ENCODE data around the gene TFPI2. TPM values are rescaled to one million over a fixed set of nuclear protein-coding genes. Genes with fewer than 3 reads are reported as not detected.

TFPI2 gene
- total RNA-seq = 2.8 and 8.7 TPM in 2 replicates

- FAIRE-seq = no peak
- no peaks in the 10 kb centered on the region for H3K27me3 ChIP-seq (ENCODE audit: control insufficient read depth, insufficient read depth, low read length)
- H3K36me3 ChIP-seq (ENCODE audit: control insufficient read depth, insufficient read depth, low read length) = no peaks in the 10 kb centered on the region
- DNase-seq (ENCODE audit: low read depth) = peak; percentile 91
- no peak for TF ChIP-seq CTCF (IDR thresholded peaks at IDR 0.05; ENCODE audit: insufficient read depth, low read length, severe bottlenecking)
- H3K4me3 ChIP-seq (ENCODE audit: low read depth, low read length) = peak within 1 kb of the TSS; percentile 51
These were observed at the start of gene TFPI2 for GRCh38 chr7:93890464-93891068. Gene TFPI2 (minus strand): TSS chr7:93890753. CDS start chr7:93890678, 75 bp downstream.

GRCh38 chr7:93938293-93938692, 47.7 kb upstream of the TFPI2 start:
- H3K4me3 ChIP-seq (ENCODE audit: low read depth, low read length) = no peak overlapping the region
- FAIRE-seq = no peak
- peaks cover 1% of the 10 kb centered on the region for H3K27me3 ChIP-seq (ENCODE audit: control insufficient read depth, insufficient read depth, low read length)
- H3K36me3 ChIP-seq (ENCODE audit: control insufficient read depth, insufficient read depth, low read length) = no peaks in the 10 kb centered on the region
- peak; percentile 45 for DNase-seq (ENCODE audit: low read depth)
- TF ChIP-seq CTCF (IDR thresholded peaks at IDR 0.05; ENCODE audit: insufficient read depth, low read length, severe bottlenecking) = no peak

GRCh38 chr7:93937818-93938217, 47.3 kb upstream of the TFPI2 start:
- DNase-seq (ENCODE audit: low read depth) (no peak), FAIRE-seq (no peak)
- peaks cover 1% of the 10 kb centered on the region for H3K27me3 ChIP-seq (ENCODE audit: control insufficient read depth, insufficient read depth, low read length)
- no peak for TF ChIP-seq CTCF (IDR thresholded peaks at IDR 0.05; ENCODE audit: insufficient read depth, low read length, severe bottlenecking)
- no peaks in the 10 kb centered on the region for H3K36me3 ChIP-seq (ENCODE audit: control insufficient read depth, insufficient read depth, low read length)
- no peak overlapping the region for H3K4me3 ChIP-seq (ENCODE audit: low read depth, low read length)

GRCh38 chr7:93935102-93935501, 44.5 kb upstream of the TFPI2 start:
- H3K36me3 ChIP-seq (ENCODE audit: control insufficient read depth, insufficient read depth, low read length) = no peaks in the 10 kb centered on the region
- H3K4me3 ChIP-seq (ENCODE audit: low read depth, low read length) = no peak overlapping the region
- no peak for FAIRE-seq
- H3K27me3 ChIP-seq (ENCODE audit: control insufficient read depth, insufficient read depth, low read length) = peaks cover 1% of the 10 kb centered on the region
- no peak for DNase-seq (ENCODE audit: low read depth)
- no peak for TF ChIP-seq CTCF (IDR thresholded peaks at IDR 0.05; ENCODE audit: insufficient read depth, low read length, severe bottlenecking)

GRCh38 chr7:93933156-93933555, 42.6 kb upstream of the TFPI2 start:
- Histone ChIP-seq H3K36me3 (ENCODE audit: control insufficient read depth, insufficient read depth, low read length) (no peaks in the 10 kb centered on the region), H3K4me3 (ENCODE audit: low read depth, low read length) (no peak overlapping the region), H3K27me3 (ENCODE audit: control insufficient read depth, insufficient read depth, low read length) (peaks cover under 1% of the 10 kb centered on the region)
- no peak for TF ChIP-seq CTCF (IDR thresholded peaks at IDR 0.05; ENCODE audit: insufficient read depth, low read length, severe bottlenecking)
- no peak for DNase-seq (ENCODE audit: low read depth)
- FAIRE-seq = no peak

GRCh38 chr7:93931655-93932054, 41.1 kb upstream of the TFPI2 start:
- no peak for DNase-seq (ENCODE audit: low read depth)
- FAIRE-seq = no peak
- no peaks in the 10 kb centered on the region for H3K36me3 ChIP-seq (ENCODE audit: control insufficient read depth, insufficient read depth, low read length)
- no peaks in the 10 kb centered on the region for H3K27me3 ChIP-seq (ENCODE audit: control insufficient read depth, insufficient read depth, low read length)
- no peak overlapping the region for H3K4me3 ChIP-seq (ENCODE audit: low read depth, low read length)
- no peak for TF ChIP-seq CTCF (IDR thresholded peaks at IDR 0.05; ENCODE audit: insufficient read depth, low read length, severe bottlenecking)

All from bronchial epithelial cell (primary cell).